HepG2 (cell line): ENCODE measurements around the gene FNDC4. TPM values are rescaled to one million over a fixed set of nuclear protein-coding genes. Genes with fewer than 3 reads are reported as not detected.

Source experiments
- KLF16 ChIP-seq, 2 experiments: sonication (generic) in 1 of 2; formaldehyde crosslinking in 1 of 2; IDR thresholded peaks; 2 replicates each; pipeline versions ENCODE4 v1.6.1 to v1.8.0; 2016 to 2023; ENCODE audit warnings: missing genetic modification reagents in 2 of 2, missing compliant biosample characterization in 1 of 2
- MXI1 ChIP-seq: IDR thresholded peaks from 3 replicates; pipeline ENCODE4 v1.6.1; 2012; ENCODE audit warnings: low read depth, low read length, inconsistent platforms, borderline replicate concordance
- RFX1 ChIP-seq: fragments of 450-650 bp; IDR thresholded peaks from 2 replicates; pipeline ENCODE4 v1.6.1; 2017
- ZBED4 ChIP-seq: sonication (generic); formaldehyde crosslinking; IDR thresholded peaks from 2 replicates; pipeline ENCODE4 v1.4.0; 2020; ENCODE audit warnings: missing genetic modification reagents, borderline replicate concordance
- ZBTB46 ChIP-seq: sonication (generic); formaldehyde crosslinking; IDR thresholded peaks from 2 replicates; pipeline ENCODE4 v1.4.0; 2020; ENCODE audit warnings: mild to moderate bottlenecking, missing genetic modification reagents, borderline replicate concordance
- ZNF138 ChIP-seq: sonication (generic); formaldehyde crosslinking; IDR thresholded peaks from 2 replicates; pipeline ENCODE4 v1.5.0; 2020; ENCODE audit warnings: mild to moderate bottlenecking, low read depth, missing genetic modification reagents
- ZNF572 ChIP-seq: sonication (generic); formaldehyde crosslinking; IDR thresholded peaks from 2 replicates; pipeline ENCODE4 v1.5.1; 2020; ENCODE audit warnings: mild to moderate bottlenecking, missing genetic modification reagents
- ZNF605 ChIP-seq: sonication (generic); formaldehyde crosslinking; IDR thresholded peaks from 2 replicates; pipeline ENCODE4 v1.8.0; 2022; ENCODE audit warnings: mild to moderate bottlenecking, missing genetic modification reagents
- ZNF703 ChIP-seq: sonication (generic); formaldehyde crosslinking; IDR thresholded peaks from 2 replicates; pipeline ENCODE4 v1.5.1; 2020; ENCODE audit warnings: missing genetic modification reagents, mild to moderate bottlenecking, moderate library complexity, borderline replicate concordance
- ZNF75D ChIP-seq: sonication (generic); formaldehyde crosslinking; IDR thresholded peaks from 2 replicates; pipeline ENCODE4 v1.8.1; 2023; ENCODE audit warnings: missing genetic modification reagents, mild to moderate bottlenecking, borderline replicate concordance
- ZSCAN5A ChIP-seq: sonication (generic); formaldehyde crosslinking; IDR thresholded peaks from 2 replicates; pipeline ENCODE4 v1.8.0; 2022; ENCODE audit warnings: mild to moderate bottlenecking, missing genetic modification reagents, borderline replicate concordance
- polyA plus RNA-seq, 8 experiments: library from polyadenylated mRNA; depleted of rRNA in 3 of 8; stranded (reverse) in 7 of 8; unstranded in 1 of 8; fragments of >200 nt; fragmentation: Illumina TruSeq in 4 of 8; extraction: Trizol in 4 of 8; gene quantifications; 2 replicates each; pipeline versions ENCODE4 v1.2.1 to v1.2.3, GENCODE V29; 2011 to 2016; ENCODE audit warnings: low read depth in 4 of 8, missing spikeins in 1 of 8, mixed read lengths in 1 of 8; ENCODE audit not compliant: insufficient read depth in 1 of 8
- total RNA-seq, 5 experiments: library from RNA; depleted of rRNA; stranded (reverse); fragments of >200 nt; fragmentation: Illumina TruSeq; extraction: Trizol; gene quantifications; 2 replicates each; pipeline ENCODE4 v1.2.3, GENCODE V29; 2016; ENCODE audit warnings: low read depth in 1 of 5
- TF ChIP-seq, protein P1 (sequence below): sonication (generic); formaldehyde crosslinking; IDR thresholded peaks from 2 replicates; pipeline ENCODE4; 2020; ENCODE audit warnings: missing genetic modification reagents, mild to moderate bottlenecking, borderline replicate concordance
- TF ChIP-seq, protein P2 (sequence below): sonication (generic); formaldehyde crosslinking; IDR thresholded peaks from 2 replicates; pipeline ENCODE4 v1.8.1; 2023; ENCODE audit warnings: mild to moderate bottlenecking, moderate library complexity, missing genetic modification reagents

The FNDC4 gene
- total and polyA plus RNA-seq, 2 of the 13 experiments (the other 11 are each of a cell fraction or from before 2014, with no cell fraction given), result 9.0 to 17.4 TPM

- TF ChIP-seq KLF16 (CRISPR knock-in tag; IDR thresholded peaks at IDR 0.05) (no peak), ZNF605 (CRISPR knock-in tag) (no peak), ZNF138 (no peak), ZBED4 (no peak), ZNF75D (CRISPR knock-in tag) (no peak), ZNF572 (CRISPR knock-in tag) (no peak), RFX1 (no peak), ZNF703 (CRISPR knock-in tag) (no peak), MXI1 (peak; percentile 27; the same call in 1 of the 3 replicates), ZSCAN5A (CRISPR knock-in tag) (no peak), ZBTB46 (no peak)
- TF ChIP-seq, protein P1, sequence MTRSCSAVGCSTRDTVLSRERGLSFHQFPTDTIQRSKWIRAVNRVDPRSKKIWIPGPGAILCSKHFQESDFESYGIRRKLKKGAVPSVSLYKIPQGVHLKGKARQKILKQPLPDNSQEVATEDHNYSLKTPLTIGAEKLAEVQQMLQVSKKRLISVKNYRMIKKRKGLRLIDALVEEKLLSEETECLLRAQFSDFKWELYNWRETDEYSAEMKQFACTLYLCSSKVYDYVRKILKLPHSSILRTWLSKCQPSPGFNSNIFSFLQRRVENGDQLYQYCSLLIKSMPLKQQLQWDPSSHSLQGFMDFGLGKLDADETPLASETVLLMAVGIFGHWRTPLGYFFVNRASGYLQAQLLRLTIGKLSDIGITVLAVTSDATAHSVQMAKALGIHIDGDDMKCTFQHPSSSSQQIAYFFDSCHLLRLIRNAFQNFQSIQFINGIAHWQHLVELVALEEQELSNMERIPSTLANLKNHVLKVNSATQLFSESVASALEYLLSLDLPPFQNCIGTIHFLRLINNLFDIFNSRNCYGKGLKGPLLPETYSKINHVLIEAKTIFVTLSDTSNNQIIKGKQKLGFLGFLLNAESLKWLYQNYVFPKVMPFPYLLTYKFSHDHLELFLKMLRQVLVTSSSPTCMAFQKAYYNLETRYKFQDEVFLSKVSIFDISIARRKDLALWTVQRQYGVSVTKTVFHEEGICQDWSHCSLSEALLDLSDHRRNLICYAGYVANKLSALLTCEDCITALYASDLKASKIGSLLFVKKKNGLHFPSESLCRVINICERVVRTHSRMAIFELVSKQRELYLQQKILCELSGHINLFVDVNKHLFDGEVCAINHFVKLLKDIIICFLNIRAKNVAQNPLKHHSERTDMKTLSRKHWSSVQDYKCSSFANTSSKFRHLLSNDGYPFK (CRISPR knock-in tag), result no peak
- TF ChIP-seq, protein P2, sequence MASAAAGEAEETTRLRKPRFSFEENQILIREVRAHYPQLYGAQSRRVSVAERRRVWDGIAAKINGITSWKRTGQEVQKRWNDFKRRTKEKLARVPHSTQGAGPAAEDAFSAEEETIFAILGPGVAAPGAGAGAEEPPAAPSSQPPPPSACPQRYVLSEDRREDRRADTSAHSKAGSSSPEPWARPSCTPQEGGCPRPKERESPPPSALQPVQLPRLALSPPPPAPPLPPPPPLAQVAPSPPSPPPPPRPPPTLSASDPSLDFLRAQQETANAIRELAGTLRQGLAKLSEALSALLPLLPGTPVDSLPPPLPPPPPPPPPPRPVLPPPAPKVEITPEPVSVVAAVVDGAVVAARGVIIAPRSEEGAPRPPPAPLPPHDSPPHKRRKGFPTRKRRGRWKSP (CRISPR knock-in tag), result no peak
Measured at GRCh38 chr2:27494944-27495554, at the start of gene FNDC4 (continued).
